AG08396 (cell line): ENCODE measurements around the gene MIF.
"Not testable (repeated sequence)": the region's sequence is repeated elsewhere in the genome, so short reads cannot be mapped to it uniquely, and the experiment has no call there.

Experiments used
- DNase-seq: peaks from one replicate; pipeline ENCODE4 v3.0.0; 2012; ENCODE audit warnings: low spot score, mixed read lengths

MIF gene

DNA sequence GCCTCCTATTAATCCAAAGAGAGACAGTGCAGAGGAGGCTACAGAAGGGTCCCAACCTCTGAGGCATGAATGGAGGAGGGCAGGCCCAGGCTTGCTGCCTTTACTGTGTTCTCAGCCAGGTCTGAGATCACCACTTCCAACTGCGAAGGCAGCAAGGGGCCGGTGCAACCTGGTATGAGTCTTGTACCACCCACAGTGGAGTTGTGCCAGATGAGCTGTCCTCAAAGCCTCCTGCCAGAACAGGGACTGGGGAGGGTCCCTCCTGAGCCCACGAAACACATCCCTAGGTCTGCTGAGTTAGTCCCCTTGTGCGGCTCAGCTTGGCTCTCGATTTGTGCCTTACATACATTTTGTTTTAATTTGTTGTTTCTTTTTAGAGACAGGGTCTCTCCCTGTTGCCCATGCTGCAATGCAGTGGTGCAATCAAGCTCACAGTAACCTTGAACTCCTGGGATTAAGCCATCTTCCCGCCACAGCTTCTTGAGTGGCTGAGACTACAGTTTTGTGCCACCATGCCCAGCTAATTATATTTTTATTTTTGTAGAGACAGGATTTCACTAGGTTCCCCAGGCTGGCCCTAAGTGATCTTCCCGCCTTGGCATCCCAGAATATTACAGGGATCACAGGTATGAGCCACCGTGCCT is 9.3 kb downstream of the MIF start:
- DNase-seq: no peak

GRCh38 chr22:23904573-23905254 is 10.5 kb downstream of the MIF start:
- peak; percentile 39 for DNase-seq

- no peak for DNase-seq
These were observed 12.5 kb downstream of the MIF start for GRCh38 chr22:23906641-23907040.

- not testable (repeated sequence) for DNase-seq
These were observed 13.2 kb downstream of the MIF start for GRCh38 chr22:23907423-23907822.

DNA sequence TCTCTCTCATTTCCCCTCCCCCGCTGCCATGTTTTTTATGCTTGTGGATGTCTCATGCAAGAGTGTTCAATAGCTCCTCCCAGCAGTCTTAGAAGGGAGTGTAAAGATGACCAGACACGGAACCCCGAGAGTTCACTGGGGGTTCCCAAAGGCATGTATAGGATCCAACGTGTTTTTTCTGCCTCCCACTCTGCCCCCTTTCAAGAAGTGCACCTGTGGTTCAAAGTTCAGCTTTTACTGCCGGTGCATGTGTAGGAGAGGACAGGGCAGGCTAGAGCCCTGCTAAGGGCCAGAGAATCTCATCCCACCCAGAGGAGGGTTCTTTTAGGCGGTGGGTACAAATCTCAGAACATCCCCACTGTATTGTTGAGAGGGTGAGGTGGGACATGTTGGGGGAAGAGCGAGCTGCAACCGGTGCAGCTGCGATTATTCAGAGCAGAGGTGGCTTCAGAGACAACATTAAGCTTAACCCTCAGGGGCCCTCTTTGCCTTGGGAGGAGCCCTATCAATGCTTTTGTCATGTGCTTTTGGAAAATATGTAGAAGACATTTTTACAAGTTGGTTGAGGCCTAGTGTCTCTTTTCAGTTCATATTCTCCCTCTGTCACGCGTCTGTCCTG is 14.5 kb downstream of the MIF start:
- DNase-seq: no peak

DNA sequence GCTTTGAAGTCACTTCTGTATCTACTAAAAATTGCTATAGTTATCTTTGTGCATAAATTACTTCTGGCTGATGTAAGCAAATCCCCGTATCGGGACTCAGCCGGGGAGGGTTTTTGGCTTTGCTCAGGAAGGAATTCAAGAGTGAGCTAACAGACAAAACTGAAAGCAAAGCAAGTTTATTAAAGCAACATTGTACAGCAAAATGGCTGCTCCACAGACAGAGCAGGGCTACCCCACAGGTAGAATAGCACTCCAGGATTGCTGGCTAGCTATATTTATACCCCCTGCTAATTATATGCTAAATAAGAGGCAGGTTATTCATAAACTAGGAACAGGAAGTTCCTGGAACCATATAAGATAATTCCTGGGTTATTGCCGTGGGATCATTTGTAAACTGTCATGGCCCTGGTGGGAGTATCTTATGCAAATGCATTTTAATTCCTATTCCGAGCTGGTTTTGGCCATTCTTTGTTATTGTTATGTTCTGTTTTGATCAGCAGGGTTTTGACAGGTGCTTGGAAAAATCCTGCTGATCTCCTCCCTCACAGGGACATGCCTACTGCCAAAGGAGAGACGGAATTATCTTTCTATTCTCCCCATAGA is 15.2 kb downstream of the MIF start:
- DNase-seq: no peak

GRCh38 chr22:23910496-23911190 is 16.5 kb downstream of the MIF start:
- no peak for DNase-seq

- no peak for DNase-seq
These were observed 17.3 kb downstream of the MIF start for GRCh38 chr22:23911318-23911980.

- DNase-seq: no peak
These were observed 18.2 kb downstream of the MIF start for GRCh38 chr22:23912293-23912903.

GRCh38 chr22:23913306-23913660 is 19.1 kb downstream of the MIF start:
- DNase-seq: no peak

DNA sequence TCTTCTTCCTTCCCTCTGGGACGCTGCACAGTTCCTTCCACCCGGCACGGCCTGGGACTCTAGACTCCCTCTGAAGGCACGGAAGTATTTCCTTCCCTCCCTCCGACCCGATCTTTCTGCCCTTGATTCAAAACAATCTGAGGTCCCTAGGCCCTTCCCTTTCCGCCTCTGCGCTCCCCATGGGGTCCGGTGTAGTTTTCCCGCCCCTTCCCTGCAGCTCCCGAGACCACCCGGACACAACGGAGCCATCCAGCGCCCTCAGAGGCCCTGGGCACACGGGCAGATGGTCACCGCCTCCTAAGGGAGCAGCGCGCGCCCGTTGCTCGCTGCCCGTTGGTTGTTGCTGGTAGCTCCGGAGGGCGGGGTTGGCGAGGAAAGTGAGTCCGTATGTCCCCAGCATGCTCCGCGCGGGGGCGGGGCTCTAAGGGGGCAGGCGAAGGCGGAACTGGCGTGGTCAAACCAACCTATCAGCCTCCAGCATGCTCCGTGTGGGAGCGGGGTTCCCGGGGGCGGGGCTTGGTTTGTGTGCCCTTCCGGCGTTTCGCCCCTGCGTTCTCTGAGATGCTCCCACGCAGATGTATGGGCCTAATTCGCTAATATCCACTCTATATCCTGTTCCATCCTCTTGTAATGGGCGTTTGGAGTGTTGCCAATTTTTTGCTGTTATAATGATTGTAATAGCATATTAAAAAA is 19.6 kb downstream of the MIF start:
- DNase-seq: peak; percentile 97

DNA sequence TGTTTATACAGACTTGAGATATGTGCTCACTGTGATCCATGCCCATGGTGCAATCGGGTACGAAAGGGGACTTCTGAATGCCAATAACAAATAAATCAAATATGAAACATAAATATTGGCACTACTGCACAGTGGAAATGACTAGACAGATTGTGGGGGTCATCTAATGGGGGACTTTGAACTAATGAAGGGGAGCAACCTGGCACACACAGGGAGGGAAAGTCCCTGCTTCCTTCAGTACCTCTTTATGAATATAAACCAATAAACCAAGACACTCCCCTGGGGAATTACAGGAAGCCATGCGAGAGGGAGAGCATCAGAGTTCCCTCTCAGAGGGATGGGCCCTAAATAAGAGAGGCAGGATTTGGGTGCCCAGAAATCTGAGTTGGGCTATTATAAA is 21.1 kb downstream of the MIF start:
- DNase-seq: no peak

DNA sequence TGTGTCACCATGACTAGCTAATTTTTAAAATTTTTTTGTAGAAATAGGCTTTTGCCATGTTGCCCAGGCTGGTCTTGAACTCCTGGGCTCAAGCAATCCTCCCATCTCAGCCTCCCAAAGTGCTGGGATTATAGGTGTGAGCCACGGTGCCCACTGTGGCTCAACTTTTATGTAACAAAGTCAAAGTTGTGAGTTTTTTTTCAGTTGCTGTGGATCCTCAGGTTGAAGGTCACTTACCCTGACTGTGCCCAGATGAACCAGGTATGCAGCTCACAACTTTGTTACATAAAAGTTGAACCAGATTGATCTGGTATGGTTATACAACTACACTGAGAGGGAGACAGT is 26.1 kb downstream of the MIF start:
- not testable (repeated sequence) for DNase-seq

DNA sequence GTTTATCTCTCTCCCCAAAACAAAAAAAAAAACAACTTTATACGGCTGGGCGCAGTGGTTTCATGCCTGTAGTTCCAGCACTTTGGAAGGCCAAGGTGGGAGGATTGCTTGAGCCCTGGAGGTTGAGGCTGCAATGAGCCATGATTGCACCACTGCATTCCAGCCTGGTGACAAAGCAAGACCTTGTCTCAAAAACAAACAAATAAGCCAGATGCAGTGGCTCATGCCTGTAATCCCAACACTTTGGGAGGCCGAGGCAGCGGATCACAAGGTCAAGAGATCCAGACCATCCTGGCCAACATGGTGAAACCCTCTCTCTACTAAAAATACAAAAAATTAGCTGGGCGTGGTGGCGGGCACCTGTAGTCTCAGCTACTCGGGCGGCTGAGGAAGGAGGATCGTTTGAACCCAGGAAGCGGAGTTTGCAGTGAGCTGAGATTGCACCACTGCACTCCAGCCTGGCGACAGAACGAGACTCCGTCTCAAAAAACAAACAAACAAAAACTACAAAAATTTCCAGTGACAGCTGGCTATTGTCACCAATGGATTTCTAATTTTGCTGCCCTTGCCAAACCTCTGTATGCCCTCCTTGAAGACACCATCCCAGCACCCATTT is 27.5 kb downstream of the MIF start:
- DNase-seq: not testable (repeated sequence)

DNA sequence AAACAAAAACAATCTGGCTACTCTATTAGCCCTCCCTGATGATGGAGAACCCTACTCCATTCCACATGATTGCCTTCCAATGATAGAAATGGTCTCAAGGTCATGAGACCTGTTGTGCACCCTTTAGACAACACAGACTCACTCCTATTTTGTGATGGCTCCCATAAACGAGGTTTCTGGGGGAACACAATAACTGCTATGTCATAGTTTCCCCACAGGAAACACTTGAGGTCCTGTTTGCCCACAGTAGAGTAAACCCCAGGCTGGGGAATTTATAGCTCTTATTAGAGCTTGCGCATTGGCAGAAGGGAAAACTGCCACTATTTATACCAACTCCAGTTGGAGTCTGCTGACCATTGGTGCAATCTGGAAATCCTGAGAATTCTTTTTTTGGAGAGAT is 28.7 kb downstream of the MIF start:
- no peak for DNase-seq

DNA sequence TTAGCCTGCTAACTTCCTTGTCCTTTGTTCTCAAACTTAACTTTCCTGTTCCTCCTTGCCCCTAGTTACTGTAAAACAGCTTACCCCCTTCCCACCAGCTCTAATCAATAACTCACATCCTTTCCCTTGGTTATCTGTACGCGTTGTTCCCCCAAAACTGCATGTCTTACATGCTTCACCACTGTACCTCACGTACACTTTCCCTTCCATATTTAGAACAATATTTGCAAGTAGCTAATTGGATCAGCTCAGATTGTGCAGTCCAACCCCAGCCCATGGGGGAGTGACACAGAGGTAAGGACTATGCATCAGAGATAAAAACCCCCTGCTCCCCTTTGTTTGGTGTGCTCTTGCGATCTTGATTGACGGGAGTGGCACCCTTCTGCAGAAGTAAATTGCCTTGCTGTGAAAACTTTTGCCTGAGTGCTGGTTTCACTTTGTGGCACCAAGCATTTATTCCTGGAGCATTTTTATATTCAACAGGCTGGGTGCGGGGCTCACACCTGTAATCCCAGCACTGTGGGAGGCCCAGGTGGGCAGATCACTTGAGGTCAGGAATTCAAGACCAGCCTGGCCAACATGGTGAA is 30.9 kb downstream of the MIF start:
- DNase-seq: no peak

DNA sequence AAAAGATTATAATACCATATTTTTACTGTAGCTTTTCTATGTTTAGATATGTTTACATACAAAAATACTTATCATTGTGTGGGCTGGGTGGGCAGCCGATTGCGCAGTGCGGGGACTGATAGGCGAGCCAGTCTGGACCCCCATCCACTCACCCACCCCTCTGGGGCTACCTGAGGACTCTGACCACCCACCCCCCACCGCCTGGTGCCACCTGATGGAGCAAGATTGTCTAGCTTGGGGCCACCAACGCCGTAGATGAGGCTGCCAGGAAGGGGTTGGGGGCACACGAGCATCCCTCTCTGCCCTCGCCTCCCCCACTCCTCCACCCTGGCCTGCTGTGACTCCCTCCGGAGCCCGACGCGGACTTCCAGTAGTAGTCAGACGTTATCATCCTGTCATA is 32.4 kb downstream of the MIF start:
- no peak for DNase-seq

GRCh38 chr22:23938328-23939016 is 44.3 kb downstream of the MIF start:
- DNase-seq: no peak

DNA sequence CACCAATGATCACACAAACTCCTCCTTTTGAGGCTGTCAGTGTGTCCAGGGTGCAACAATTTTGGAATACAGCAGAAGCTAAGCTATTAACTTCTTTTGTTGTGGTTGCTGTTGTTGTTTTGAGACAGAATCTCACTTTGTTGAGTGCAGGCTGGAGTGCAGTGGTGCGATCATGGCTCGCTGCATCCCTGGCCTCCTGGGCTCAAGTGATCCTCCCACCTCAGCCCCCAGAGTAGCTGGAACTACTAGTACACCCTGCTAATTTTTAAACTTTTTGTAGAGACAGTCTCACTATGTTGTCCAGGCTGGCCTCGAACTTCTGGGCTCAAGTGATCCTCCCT is 44.8 kb downstream of the MIF start:
- DNase-seq: no peak

GRCh38 chr22:23940166-23940565 is 46.0 kb downstream of the MIF start:
- not testable (repeated sequence) for DNase-seq
